OCI-LY7 (cell line): ENCODE data around the gene SERGEF.

ENCODE experiments used
- CTCF ChIP-seq: fragments of 200-600 bp; sonication (generic); conservative IDR thresholded peaks from 2 replicates; pipeline ENCODE4 v1.5.1; 2014; ENCODE audit warnings: mild to moderate bottlenecking, antibody characterized with exemption, low read length, moderate library complexity, mixed read lengths
- EZH2phosphoT487 ChIP-seq: fragments of 200-600 bp; sonication (generic); IDR thresholded peaks from 2 replicates; pipeline ENCODE4 v1.6.1; 2018; ENCODE audit warnings: low read depth, borderline replicate concordance, mild to moderate bottlenecking, mixed run types, antibody characterized with exemption, low read length, moderate library complexity, mixed read lengths

DNA sequence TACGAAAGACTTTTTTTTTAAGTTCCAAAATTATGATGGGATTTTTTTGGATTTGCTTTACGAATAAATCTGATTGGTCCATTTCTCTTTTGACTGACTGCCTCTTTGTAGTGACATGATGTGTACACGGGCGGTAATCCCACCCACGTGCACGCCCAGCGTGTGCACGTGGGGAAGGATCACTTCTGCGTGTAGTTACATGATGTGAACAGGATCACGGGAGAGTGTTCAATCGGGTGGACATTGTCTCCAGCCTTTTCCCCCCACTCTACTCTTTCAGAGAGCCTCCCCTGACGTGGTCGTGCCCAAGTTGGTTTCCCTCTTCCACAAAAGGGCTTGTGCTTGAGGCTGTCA is 235.1 kb downstream of the SERGEF start:
- TF ChIP-seq CTCF (no peak), EZH2phosphoT487 (no peak)
